Camera-type eye (tissue), 1 donor: ENCODE results near the gene STBD1. TPM values are rescaled to one million over a fixed set of nuclear protein-coding genes. Genes with fewer than 3 reads are reported as not detected.

Experiments
- total RNA-seq: library from RNA; depleted of rRNA; stranded (reverse); fragments of >200 nt; gene quantifications from one replicate; pipeline ENCODE4 v1.2.3, GENCODE V29; 2014

The STBD1 gene
- total RNA-seq: 6.3 TPM

GRCh38 chr4:76305971-76306881 lies at the start of gene STBD1:
Gene STBD1 (plus strand): TSS chr4:76306733. CDS start chr4:76306770, 37 bp downstream.

Other genes starting within 250 kb of the STBD1 start
- 9.7 TPM for gene ART3, start 232.0 kb upstream of the STBD1 start, total RNA-seq
- 102 TPM for gene NUP54, start 158.3 kb upstream of the STBD1 start, total RNA-seq
- 378 TPM for gene SCARB2, start 92.9 kb upstream of the STBD1 start, total RNA-seq
- gene FAM47E, start 55.0 kb upstream of the STBD1 start, total RNA-seq: 6.7 TPM
- 4.5 TPM for gene CCDC158, start 114.4 kb downstream of the STBD1 start, total RNA-seq
- gene SHROOM3, start 128.5 kb downstream of the STBD1 start, total RNA-seq: 51.4 TPM